ENCODE results near the gene PCDHA8.
"Not testable (repeated sequence)": the region's sequence is repeated elsewhere in the genome, so short reads cannot be mapped to it uniquely, and the experiment has no call there.

Gene PCDHA8

DNA sequence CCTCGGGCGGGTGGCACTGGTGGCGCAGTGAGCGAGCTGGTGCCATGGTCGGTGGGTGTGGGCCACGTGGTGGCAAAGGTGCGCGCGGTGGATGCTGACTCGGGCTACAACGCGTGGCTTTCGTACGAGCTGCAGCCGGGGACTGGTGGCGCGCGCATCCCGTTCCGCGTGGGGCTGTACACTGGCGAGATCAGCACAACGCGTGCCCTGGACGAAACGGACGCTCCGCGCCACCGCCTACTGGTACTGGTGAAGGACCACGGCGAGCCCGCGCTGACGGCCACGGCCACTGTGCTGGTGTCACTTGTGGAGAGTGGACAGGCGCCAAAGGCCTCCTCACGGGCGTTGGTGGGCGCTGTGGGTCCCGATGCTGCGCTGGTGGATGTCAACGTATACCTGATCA, 32.1 kb upstream of the PCDHA8 start:
- H3K4me1 ChIP-seq (ENCODE audit: insufficient read depth, low read length) = no peaks in the 10 kb centered on the region
- H3K36me3 ChIP-seq (ENCODE audit: insufficient read depth, low read length) = no peaks in the 10 kb centered on the region
- H3K9me3 ChIP-seq (ENCODE audit: control insufficient read depth, insufficient read depth, low read length) = no peaks in the 10 kb centered on the region
- H3K9ac ChIP-seq (ENCODE audit: low read depth, low read length) = no peak overlapping the region

DNA sequence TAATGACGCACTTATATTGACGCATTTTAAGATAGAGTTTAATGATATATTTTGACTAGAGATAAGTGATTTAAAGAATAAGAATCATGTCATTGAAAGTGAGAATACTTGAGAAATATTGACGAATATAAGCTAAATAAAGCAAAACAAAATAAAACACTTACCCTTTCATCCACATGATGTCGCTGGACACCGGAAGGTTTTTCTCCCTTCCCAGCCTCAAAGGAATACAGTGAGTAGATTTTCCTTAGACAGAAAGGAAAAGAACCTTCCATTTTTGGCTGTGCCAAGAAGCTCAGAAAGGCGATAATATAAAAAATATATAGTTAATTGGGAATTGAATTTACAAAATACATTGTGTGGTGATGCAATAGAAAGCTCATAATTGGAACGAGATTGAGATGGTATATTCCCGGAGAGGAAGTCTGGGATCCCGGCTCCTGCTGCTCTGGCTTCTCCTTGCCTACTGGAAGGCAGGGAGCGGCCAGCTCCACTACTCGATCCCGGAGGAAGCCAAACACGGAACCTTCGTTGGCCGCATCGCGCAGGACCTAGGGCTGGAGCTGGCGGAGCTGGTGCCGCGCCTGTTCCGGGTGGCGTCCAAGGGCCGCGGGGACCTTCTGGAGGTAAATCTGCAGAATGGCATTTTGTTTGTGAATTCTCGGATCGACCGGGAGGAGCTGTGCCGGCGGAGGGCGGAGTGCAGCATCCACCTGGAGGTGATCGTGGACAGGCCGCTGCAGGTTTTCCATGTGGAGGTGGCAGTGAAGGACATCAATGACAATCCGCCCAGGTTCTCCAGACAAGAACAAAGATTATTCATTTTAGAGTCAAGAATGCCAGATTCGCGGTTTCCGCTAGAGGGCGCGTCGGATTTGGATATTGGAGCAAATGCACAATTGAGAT, 19.4 kb upstream of the PCDHA8 start, which contains the start of gene PCDHA5:
TSS of gene PCDHA5 (plus strand) at position 239 of the 906 bp plus-strand sequence.
- no peaks in the 10 kb centered on the region for H3K36me3 ChIP-seq (ENCODE audit: insufficient read depth, low read length)
- H3K9ac ChIP-seq (ENCODE audit: low read depth, low read length) = no peak within 1 kb of the TSS
- H3K9me3 ChIP-seq (ENCODE audit: control insufficient read depth, insufficient read depth, low read length) = no peaks in the 10 kb centered on the region
- no peaks in the 10 kb centered on the region for H3K4me1 ChIP-seq (ENCODE audit: insufficient read depth, low read length)

DNA sequence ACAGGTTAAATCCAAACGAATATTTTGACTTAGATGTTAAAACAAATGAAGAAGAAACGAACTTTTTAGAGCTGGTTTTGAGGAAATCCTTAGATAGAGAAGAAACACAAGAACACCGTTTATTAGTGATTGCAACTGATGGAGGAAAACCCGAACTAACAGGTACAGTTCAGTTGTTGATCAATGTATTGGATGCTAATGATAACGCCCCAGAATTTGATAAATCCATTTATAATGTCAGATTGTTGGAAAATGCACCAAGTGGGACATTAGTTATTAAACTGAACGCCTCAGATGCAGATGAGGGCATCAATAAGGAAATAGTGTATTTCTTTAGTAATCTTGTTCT, 18.7 kb upstream of the PCDHA8 start:
- Histone ChIP-seq H3K4me1 (ENCODE audit: insufficient read depth, low read length) (no peaks in the 10 kb centered on the region), H3K9ac (ENCODE audit: low read depth, low read length) (no peak overlapping the region), H3K36me3 (ENCODE audit: insufficient read depth, low read length) (no peaks in the 10 kb centered on the region), H3K9me3 (ENCODE audit: control insufficient read depth, insufficient read depth, low read length) (no peaks in the 10 kb centered on the region)

DNA sequence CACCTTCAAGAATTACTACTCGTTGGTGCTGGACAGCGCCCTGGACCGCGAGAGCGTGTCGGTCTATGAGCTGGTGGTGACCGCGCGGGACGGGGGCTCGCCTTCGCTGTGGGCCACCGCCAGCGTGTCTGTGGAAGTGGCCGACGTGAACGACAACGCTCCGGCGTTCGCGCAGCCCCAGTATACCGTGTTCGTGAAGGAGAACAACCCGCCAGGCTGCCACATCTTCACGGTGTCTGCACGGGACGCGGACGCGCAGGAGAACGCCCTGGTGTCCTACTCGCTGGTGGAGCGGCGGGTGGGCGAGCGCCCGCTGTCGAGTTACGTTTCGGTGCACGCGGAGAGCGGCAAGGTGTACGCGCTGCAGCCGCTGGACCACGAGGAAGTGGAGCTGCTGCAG, 18.0 kb upstream of the PCDHA8 start:
- not testable (repeated sequence) for H3K9me3 ChIP-seq (ENCODE audit: control insufficient read depth, insufficient read depth, low read length); H3K9ac ChIP-seq (ENCODE audit: low read depth, low read length); H3K4me1 ChIP-seq (ENCODE audit: insufficient read depth, low read length); H3K36me3 ChIP-seq (ENCODE audit: insufficient read depth, low read length)

DNA sequence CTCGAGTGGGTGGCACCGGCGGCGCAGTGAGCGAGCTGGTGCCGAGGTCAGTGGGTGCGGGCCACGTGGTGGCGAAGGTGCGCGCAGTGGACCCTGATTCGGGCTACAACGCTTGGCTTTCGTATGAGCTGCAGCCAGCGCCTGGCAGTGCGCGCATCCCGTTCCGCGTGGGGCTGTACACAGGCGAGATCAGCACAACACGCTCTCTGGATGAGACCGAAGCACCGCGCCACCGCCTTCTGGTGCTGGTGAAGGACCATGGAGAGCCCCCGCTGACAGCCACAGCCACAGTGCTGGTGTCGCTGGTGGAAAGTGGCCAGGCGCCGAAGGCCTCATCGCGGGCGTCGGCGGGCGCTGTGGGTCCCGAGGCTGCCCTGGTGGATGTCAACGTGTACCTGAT, 17.5 kb upstream of the PCDHA8 start:
- H3K9ac ChIP-seq (ENCODE audit: low read depth, low read length) = no peak overlapping the region
- no peaks in the 10 kb centered on the region for H3K4me1 ChIP-seq (ENCODE audit: insufficient read depth, low read length)
- H3K9me3 ChIP-seq (ENCODE audit: control insufficient read depth, insufficient read depth, low read length) = no peaks in the 10 kb centered on the region
- no peaks in the 10 kb centered on the region for H3K36me3 ChIP-seq (ENCODE audit: insufficient read depth, low read length)

DNA sequence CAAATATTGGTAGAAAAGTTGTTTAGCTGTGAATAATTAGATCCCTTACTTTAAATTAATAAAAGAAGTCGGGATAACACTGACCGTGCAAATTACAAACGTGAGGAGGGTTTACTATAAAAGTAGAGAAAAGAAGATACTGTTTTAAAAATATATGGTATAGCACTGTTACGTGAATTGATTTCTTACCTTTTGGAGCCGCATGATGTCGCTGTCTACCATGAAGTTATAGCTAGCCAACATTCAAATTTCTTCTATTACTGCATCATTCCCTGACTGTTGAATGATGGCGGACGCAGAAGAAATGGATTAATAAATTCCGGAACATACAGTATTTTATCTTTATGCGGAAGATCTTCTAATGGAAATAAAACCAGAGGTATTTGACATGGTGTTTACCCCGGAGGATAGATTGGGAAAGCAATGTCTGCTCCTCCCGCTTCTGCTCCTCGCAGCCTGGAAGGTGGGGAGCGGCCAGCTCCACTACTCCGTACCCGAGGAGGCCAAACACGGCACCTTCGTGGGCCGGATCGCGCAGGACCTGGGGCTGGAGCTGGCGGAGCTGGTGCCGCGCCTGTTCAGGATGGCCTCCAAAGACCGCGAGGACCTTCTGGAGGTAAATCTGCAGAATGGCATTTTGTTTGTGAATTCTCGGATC, 13.2 kb upstream of the PCDHA8 start, which contains the start of gene PCDHA6:
TSS of gene PCDHA6 (plus strand) at position 257 of the 658 bp plus-strand sequence. CDS start at position 389, 132 bp downstream.
- Histone ChIP-seq H3K36me3 (ENCODE audit: insufficient read depth, low read length) (no peaks in the 10 kb centered on the region), H3K4me1 (ENCODE audit: insufficient read depth, low read length) (no peaks in the 10 kb centered on the region), H3K9me3 (ENCODE audit: control insufficient read depth, insufficient read depth, low read length) (no peaks in the 10 kb centered on the region), H3K9ac (ENCODE audit: low read depth, low read length) (peak within 1 kb of the TSS; percentile 48)

DNA sequence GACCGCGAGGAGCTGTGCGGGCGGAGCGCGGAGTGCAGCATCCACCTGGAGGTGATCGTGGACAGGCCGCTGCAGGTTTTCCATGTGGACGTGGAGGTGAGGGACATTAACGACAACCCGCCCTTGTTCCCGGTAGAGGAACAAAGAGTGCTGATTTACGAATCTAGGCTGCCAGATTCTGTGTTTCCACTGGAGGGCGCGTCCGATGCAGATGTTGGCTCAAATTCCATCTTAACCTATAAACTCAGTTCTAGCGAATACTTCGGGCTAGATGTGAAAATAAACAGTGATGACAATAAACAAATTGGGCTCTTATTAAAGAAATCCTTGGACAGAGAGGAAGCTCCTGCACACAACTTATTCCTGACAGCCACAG, 12.6 kb upstream of the PCDHA8 start:
- H3K4me1 ChIP-seq (ENCODE audit: insufficient read depth, low read length) = no peaks in the 10 kb centered on the region
- no peaks in the 10 kb centered on the region for H3K36me3 ChIP-seq (ENCODE audit: insufficient read depth, low read length)
- H3K9me3 ChIP-seq (ENCODE audit: control insufficient read depth, insufficient read depth, low read length) = no peaks in the 10 kb centered on the region
- H3K9ac ChIP-seq (ENCODE audit: low read depth, low read length) = peak overlapping the region; percentile 48; the same call in 1 of the 2 replicates

DNA sequence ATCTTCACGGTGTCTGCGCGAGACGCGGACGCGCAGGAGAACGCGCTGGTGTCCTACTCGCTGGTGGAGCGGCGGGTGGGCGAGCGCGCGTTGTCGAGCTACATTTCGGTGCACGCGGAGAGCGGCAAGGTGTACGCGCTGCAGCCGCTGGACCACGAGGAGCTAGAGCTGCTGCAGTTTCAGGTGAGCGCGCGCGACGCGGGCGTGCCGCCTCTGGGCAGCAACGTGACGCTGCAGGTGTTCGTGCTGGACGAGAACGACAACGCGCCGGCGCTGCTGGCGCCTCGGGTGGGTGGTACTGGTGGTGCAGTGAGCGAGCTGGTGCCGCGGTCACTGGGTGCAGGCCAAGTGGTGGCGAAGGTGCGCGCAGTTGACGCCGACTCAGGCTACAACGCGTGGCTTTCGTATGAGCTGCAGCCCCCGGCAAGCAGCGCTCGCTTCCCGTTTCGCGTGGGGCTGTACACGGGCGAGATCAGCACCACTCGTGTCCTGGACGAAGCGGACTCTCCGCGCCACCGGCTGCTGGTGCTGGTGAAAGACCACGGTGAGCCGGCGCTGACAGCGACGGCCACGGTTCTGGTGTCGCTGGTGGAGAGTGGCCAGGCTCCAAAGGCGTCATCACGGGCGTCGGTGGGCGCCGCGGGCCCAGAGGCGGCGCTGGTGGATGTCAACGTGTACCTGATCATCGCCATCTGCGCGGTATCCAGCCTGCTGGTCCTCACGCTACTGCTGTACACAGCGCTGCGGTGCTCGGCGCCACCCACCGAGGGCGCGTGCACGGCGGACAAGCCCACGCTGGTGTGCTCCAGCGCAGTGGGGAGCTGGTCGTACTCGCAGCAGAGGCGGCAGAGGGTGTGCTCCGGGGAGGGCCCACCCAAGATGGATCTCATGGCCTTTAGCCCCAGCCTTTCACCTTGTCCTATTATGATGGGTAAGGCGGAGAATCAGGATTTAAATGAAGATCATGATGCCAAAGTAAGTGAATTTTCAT, 11.2 kb upstream of the PCDHA8 start:
- not testable (repeated sequence) for H3K4me1 ChIP-seq (ENCODE audit: insufficient read depth, low read length); H3K9ac ChIP-seq (ENCODE audit: low read depth, low read length); H3K36me3 ChIP-seq (ENCODE audit: insufficient read depth, low read length); H3K9me3 ChIP-seq (ENCODE audit: control insufficient read depth, insufficient read depth, low read length)

DNA sequence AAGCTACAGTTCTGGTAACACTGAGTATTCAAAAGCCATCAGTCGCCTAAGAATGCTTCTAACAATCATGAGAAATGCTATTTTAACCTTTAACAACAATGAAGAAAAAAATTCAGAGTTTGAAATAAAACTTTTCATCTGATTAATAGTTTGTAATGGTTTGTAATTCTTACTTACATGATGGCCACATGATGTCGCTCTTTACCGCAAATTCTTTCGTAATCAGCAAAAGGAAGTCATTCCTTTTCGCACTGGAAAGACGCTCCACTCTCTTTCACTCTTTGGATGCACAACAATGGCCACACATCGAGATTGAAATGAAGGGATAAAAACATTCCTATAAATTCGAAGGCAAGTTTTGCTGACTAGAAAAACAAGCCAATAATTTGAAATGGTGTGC, 7.0 kb upstream of the PCDHA8 start, which contains the start of gene PCDHA7:
TSS of gene PCDHA7 (plus strand) at position 277 of the 400 bp plus-strand sequence. CDS start at position 392, 115 bp downstream.
- no peaks in the 10 kb centered on the region for H3K36me3 ChIP-seq (ENCODE audit: insufficient read depth, low read length)
- no peak within 1 kb of the TSS for H3K9ac ChIP-seq (ENCODE audit: low read depth, low read length)
- H3K9me3 ChIP-seq (ENCODE audit: control insufficient read depth, insufficient read depth, low read length) = no peaks in the 10 kb centered on the region
- no peaks in the 10 kb centered on the region for H3K4me1 ChIP-seq (ENCODE audit: insufficient read depth, low read length)

DNA sequence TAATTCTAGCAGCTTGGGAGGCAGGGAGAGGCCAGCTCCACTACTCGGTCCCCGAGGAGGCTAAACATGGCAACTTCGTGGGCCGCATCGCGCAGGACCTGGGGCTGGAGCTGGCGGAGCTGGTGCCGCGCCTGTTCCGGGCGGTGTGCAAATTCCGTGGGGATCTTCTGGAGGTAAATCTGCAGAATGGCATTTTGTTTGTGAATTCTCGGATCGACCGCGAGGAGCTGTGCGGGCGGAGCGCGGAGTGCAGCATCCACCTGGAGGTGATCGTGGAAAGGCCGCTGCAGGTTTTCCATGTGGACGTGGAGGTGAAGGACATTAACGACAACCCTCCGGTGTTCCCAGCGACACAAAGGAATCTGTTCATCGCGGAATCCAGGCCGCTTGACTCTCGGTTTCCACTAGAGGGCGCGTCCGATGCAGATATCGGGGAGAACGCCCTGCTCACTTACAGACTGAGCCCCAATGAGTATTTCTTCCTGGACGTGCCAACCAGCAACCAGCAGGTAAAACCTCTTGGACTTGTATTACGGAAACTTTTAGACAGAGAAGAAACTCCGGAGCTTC, 6.5 kb upstream of the PCDHA8 start:
- not testable (repeated sequence) for H3K9ac ChIP-seq (ENCODE audit: low read depth, low read length); H3K4me1 ChIP-seq (ENCODE audit: insufficient read depth, low read length)

DNA sequence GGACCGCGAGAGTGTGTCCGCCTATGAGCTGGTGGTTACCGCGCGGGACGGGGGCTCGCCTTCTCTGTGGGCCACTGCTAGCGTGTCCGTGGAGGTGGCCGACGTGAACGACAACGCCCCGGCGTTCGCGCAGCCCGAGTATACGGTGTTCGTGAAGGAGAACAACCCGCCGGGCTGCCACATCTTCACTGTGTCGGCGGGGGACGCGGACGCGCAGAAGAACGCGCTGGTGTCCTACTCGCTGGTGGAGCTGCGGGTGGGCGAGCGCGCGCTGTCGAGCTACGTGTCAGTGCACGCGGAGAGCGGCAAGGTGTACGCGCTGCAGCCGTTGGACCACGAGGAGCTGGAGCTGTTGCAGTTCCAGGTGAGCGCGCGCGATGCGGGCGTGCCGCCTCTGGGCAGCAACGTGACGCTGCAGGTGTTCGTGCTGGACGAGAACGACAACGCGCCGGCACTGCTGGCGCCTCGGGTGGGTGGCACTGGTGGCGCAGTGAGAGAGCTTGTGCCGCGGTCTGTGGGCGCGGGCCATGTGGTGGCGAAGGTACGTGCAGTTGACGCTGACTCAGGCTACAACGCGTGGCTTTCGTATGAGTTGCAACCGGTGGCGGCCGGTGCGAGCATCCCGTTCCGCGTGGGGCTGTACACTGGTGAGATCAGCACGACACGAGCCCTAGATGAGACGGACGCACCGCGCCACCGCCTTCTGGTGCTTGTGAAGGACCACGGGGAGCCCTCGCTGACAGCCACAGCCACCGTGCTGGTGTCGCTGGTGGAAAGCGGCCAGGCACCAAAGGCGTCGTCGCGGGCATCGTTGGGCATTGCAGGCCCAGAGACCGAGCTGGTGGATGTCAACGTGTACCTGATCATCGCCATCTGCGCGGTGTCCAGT, 5.1 kb upstream of the PCDHA8 start:
- no peaks in the 10 kb centered on the region for H3K36me3 ChIP-seq (ENCODE audit: insufficient read depth, low read length)
- no peak overlapping the region for H3K9ac ChIP-seq (ENCODE audit: low read depth, low read length)
- no peaks in the 10 kb centered on the region for H3K9me3 ChIP-seq (ENCODE audit: control insufficient read depth, insufficient read depth, low read length)
- H3K4me1 ChIP-seq (ENCODE audit: insufficient read depth, low read length) = no peaks in the 10 kb centered on the region

More for the DNA sequence above, 6.5 kb upstream of the PCDHA8 start:
- not testable (repeated sequence) for H3K9me3 ChIP-seq (ENCODE audit: control insufficient read depth, insufficient read depth, low read length); H3K36me3 ChIP-seq (ENCODE audit: insufficient read depth, low read length)

DNA sequence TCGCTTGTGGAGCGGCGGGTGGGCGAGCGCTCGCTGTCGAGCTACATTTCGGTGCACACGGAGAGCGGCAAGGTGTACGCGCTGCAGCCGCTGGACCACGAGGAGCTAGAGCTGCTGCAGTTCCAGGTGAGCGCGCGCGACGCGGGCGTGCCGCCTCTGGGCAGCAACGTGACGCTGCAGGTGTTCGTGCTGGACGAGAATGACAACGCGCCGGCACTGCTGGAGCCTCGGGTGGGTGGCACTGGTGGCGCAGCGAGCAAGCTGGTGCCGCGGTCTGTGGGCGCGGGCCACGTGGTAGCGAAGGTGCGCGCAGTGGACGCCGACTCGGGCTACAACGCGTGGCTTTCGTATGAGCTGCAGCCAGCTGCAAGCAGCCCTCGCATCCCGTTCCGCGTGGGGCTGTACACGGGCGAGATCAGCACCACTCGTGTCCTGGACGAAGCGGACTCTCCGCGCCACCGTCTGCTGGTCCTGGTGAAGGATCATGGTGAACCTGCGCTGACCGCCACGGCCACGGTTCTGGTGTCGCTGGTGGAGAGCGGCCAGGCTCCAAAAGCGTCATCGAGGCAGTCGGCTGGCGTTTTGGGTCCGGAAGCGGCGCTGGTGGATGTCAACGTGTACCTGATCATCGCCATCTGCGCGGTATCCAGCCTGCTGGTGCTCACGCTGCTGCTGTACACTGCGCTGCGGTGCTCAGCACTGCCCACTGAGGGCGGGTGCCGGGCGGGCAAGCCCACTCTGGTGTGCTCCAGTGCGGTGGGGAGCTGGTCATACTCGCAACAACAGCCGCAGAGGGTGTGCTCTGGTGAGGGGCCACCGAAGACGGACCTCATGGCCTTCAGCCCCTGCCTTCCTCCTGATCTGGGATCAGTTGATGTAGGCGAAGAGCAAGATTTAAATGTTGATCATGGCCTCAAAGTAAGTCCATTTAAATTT, 2.1 kb downstream of the PCDHA8 start:
- no peaks in the 10 kb centered on the region for H3K9me3 ChIP-seq (ENCODE audit: control insufficient read depth, insufficient read depth, low read length)
- no peaks in the 10 kb centered on the region for H3K4me1 ChIP-seq (ENCODE audit: insufficient read depth, low read length)
- no peak overlapping the region for H3K9ac ChIP-seq (ENCODE audit: low read depth, low read length)
- H3K36me3 ChIP-seq (ENCODE audit: insufficient read depth, low read length) = no peaks in the 10 kb centered on the region
